Dendritic cell treated with granulocyte-macrophage colony-stimulating factor and Interleukin-4, amounts not matched to agents 40 ng/mL and 50 ng/mL, for 4 days (primary cell): ENCODE results near the gene SELPLG.

Experiments
- H3K27ac Mint-ChIP-seq: one replicate; pipeline ENCODE4 v1.8.0; 2022; ENCODE audit warnings: mild to moderate bottlenecking, mixed read lengths
- H3K27me3 Mint-ChIP-seq: one replicate; pipeline ENCODE4 v1.8.0; 2022; ENCODE audit warnings: mild to moderate bottlenecking, mixed read lengths
- H3K36me3 Mint-ChIP-seq: one replicate; pipeline ENCODE4 v1.8.0; 2022; ENCODE audit warnings: low read depth, mixed read lengths
- H3K4me1 Mint-ChIP-seq: one replicate; pipeline ENCODE4 v1.8.0; 2022; ENCODE audit warnings: low read depth, mixed read lengths
- H3K4me3 Mint-ChIP-seq: one replicate; pipeline ENCODE4 v1.8.0; 2022; ENCODE audit warnings: mild to moderate bottlenecking, moderate library complexity, mixed read lengths
- H3K9me3 Mint-ChIP-seq: one replicate; pipeline ENCODE4 v1.8.0; 2022; ENCODE audit warnings: mixed read lengths
- intact Hi-C: fragments of 100-400 bp; cut with micrococcal nuclease; formaldehyde crosslinking; loops from one replicate; pipeline ENCODE4 v1.15.0; 2022

SELPLG gene

GRCh38 chr12:108649126-108649525 lies 15.4 kb upstream of the SELPLG start:
- Mint-ChIP-seq H3K4me3 (no peak overlapping the region), H3K4me1 (peaks cover 62% of the 10 kb centered on the region), H3K27ac (peak overlapping the region; percentile 69), H3K27me3 (no peaks in the 10 kb centered on the region), H3K36me3 (peaks cover 98% of the 10 kb centered on the region), H3K9me3 (no peaks in the 10 kb centered on the region)
- intact Hi-C loops, result no loop called here

- intact Hi-C loops, result no loop called here
- Mint-ChIP-seq H3K4me1 (peaks cover 62% of the 10 kb centered on the region), H3K9me3 (no peaks in the 10 kb centered on the region)
Measured at GRCh38 chr12:108648371-108648770, 14.7 kb upstream of the SELPLG start.

GRCh38 chr12:108647585-108648287 lies 14.0 kb upstream of the SELPLG start:
- no peak overlapping the region for H3K4me3 Mint-ChIP-seq
- no peaks in the 10 kb centered on the region for H3K27me3 Mint-ChIP-seq
- H3K4me1 Mint-ChIP-seq, result peaks cover 60% of the 10 kb centered on the region
- no peaks in the 10 kb centered on the region for H3K9me3 Mint-ChIP-seq
- H3K36me3 Mint-ChIP-seq, result peaks cover 92% of the 10 kb centered on the region
- H3K27ac Mint-ChIP-seq, result peak overlapping the region; percentile 98
- intact Hi-C loops, result no loop called here

More at GRCh38 chr12:108648371-108648770, 14.7 kb upstream of the SELPLG start:
- Mint-ChIP-seq H3K4me3 (no peak overlapping the region), H3K36me3 (peaks cover 98% of the 10 kb centered on the region), H3K27me3 (no peaks in the 10 kb centered on the region), H3K27ac (peak overlapping the region; percentile 98)

- peaks cover 66% of the 10 kb centered on the region for H3K4me1 Mint-ChIP-seq
Measured at GRCh38 chr12:108646600-108647579, 13.2 kb upstream of the SELPLG start.

GRCh38 chr12:108645686-108646599 lies 12.2 kb upstream of the SELPLG start:
- Mint-ChIP-seq H3K4me1 (peaks cover 76% of the 10 kb centered on the region), H3K4me3 (no peak overlapping the region), H3K27me3 (no peaks in the 10 kb centered on the region), H3K9me3 (no peaks in the 10 kb centered on the region), H3K36me3 (peaks cover 83% of the 10 kb centered on the region), H3K27ac (peak overlapping the region; percentile 98)
- intact Hi-C loops, result no loop called here

More at GRCh38 chr12:108646600-108647579, 13.2 kb upstream of the SELPLG start:
- Mint-ChIP-seq H3K36me3 (peaks cover 89% of the 10 kb centered on the region), H3K9me3 (no peaks in the 10 kb centered on the region), H3K27me3 (no peaks in the 10 kb centered on the region), H3K27ac (peak overlapping the region; percentile 98), H3K4me3 (no peak overlapping the region)
- intact Hi-C loops, result no loop called here

GRCh38 chr12:108644811-108645120 lies 11.1 kb upstream of the SELPLG start:
- Mint-ChIP-seq H3K4me3 (no peak overlapping the region), H3K27me3 (no peaks in the 10 kb centered on the region), H3K4me1 (peaks cover 87% of the 10 kb centered on the region), H3K9me3 (no peaks in the 10 kb centered on the region), H3K27ac (peak overlapping the region; percentile 98), H3K36me3 (peaks cover 77% of the 10 kb centered on the region)
- intact Hi-C loops, result no loop called here

- Mint-ChIP-seq H3K27ac (peak overlapping the region; percentile 98), H3K36me3 (peaks cover 77% of the 10 kb centered on the region), H3K9me3 (no peaks in the 10 kb centered on the region), H3K4me3 (peak overlapping the region; percentile 37), H3K4me1 (peaks cover 87% of the 10 kb centered on the region), H3K27me3 (no peaks in the 10 kb centered on the region)
- intact Hi-C loops, result loop anchor here (2.0 kb wide), 1 partner anchor 15 kb away; no protein-coding TSS in a partner anchor
Measured at GRCh38 chr12:108643941-108644810, 10.5 kb upstream of the SELPLG start.

GRCh38 chr12:108642899-108643654 lies 9.4 kb upstream of the SELPLG start:
- peak overlapping the region; percentile 98 for H3K27ac Mint-ChIP-seq
- H3K4me3 Mint-ChIP-seq, result no peak overlapping the region
- H3K9me3 Mint-ChIP-seq, result no peaks in the 10 kb centered on the region
- peaks cover 68% of the 10 kb centered on the region for H3K36me3 Mint-ChIP-seq
- H3K4me1 Mint-ChIP-seq, result peaks cover 91% of the 10 kb centered on the region
- intact Hi-C loops, result loop anchor here (2.0 kb wide), 1 partner anchor 14 kb away; no protein-coding TSS in a partner anchor
- H3K27me3 Mint-ChIP-seq, result no peaks in the 10 kb centered on the region

- Mint-ChIP-seq H3K4me3 (peak overlapping the region; percentile 47), H3K4me1 (peaks cover 91% of the 10 kb centered on the region), H3K9me3 (no peaks in the 10 kb centered on the region), H3K36me3 (peaks cover 61% of the 10 kb centered on the region), H3K27ac (peak overlapping the region; percentile 95), H3K27me3 (no peaks in the 10 kb centered on the region)
- intact Hi-C loops, result loop anchor here (2.0 kb wide), 1 partner anchor 14 kb away; no protein-coding TSS in a partner anchor
Measured at GRCh38 chr12:108642269-108642870, 8.7 kb upstream of the SELPLG start.

- peak overlapping the region; percentile 47 for H3K4me3 Mint-ChIP-seq
- H3K36me3 Mint-ChIP-seq, result peaks cover 54% of the 10 kb centered on the region
- no peaks in the 10 kb centered on the region for H3K9me3 Mint-ChIP-seq
- H3K4me1 Mint-ChIP-seq, result peaks cover 92% of the 10 kb centered on the region
- peak overlapping the region; percentile 95 for H3K27ac Mint-ChIP-seq
- H3K27me3 Mint-ChIP-seq, result no peaks in the 10 kb centered on the region
- intact Hi-C loops, result loop anchor here (2.0 kb wide), 1 partner anchor 13 kb away; no protein-coding TSS in a partner anchor
Measured at GRCh38 chr12:108641446-108642268, 8.0 kb upstream of the SELPLG start.

- intact Hi-C loops, result no loop called here
- Mint-ChIP-seq H3K27me3 (no peaks in the 10 kb centered on the region), H3K27ac (peak overlapping the region; percentile 95), H3K4me1 (peaks cover 90% of the 10 kb centered on the region), H3K4me3 (no peak overlapping the region), H3K36me3 (peaks cover 46% of the 10 kb centered on the region), H3K9me3 (no peaks in the 10 kb centered on the region)
Measured at GRCh38 chr12:108640802-108641445, 7.2 kb upstream of the SELPLG start.
